CD4-positive, alpha-beta T cell (primary cell): Measurements from ENCODE around the gene DRAXIN. TPM values are rescaled to one million over a fixed set of nuclear protein-coding genes. Genes with fewer than 3 reads are reported as not detected.
A peak's percentile ranks its signal among the peaks of the same experiment; 100 is the strongest.

Experiments
- ATAC-seq: fragments of 200-7000 bp; cut with Tn5 transposase; one replicate; pipeline ENCODE4 v1.10.0; 2022; ENCODE audit warnings: mild to moderate bottlenecking; ENCODE audit not compliant: poor library complexity
- CTCF ChIA-PET: fragments of 350-600 bp; sonication (Branson Sonifier 250); formaldehyde crosslinking; loops from one replicate; lab custom pipeline; 2021; ENCODE audit warnings: antibody characterized with exemption, inconsistent platforms; lab: Charles Lee
- POLR2A ChIA-PET: fragments of 350-600 bp; sonication (Branson Sonifier 250); formaldehyde crosslinking; loops from one replicate; lab custom pipeline; 2021; ENCODE audit warnings: antibody characterized with exemption, inconsistent platforms; lab: Charles Lee
- DNase-seq, 14 experiments: peaks; one replicate each; pipeline ENCODE4 v3.0.0-alpha.2; 2013 to 2020; ENCODE audit warnings: mixed read lengths in 2 of 14
- H3K27ac ChIP-seq, 2 donors: one replicate each; pipeline versions ENCODE4 v1.5.1 to v1.7.0; 2013; ENCODE audit warnings: low read length in 2 of 2, low read depth in 1 of 2, mild to moderate bottlenecking in 1 of 2
- H3K27me3 ChIP-seq, 2 experiments: 1 replicate in 1 of 2; 2 replicates in 1 of 2; pipeline versions ENCODE4 v1.6.1 to v1.7.0; 2013; ENCODE audit warnings: low read length in 2 of 2, control low read depth in 1 of 2, mild to moderate bottlenecking in 1 of 2, moderate library complexity in 1 of 2; ENCODE audit not compliant: insufficient read depth in 2 of 2, control insufficient read depth in 1 of 2
- H3K36me3 ChIP-seq: one replicate; pipeline ENCODE4 v1.6.1; 2013; ENCODE audit warnings: low read length, control low read depth; ENCODE audit not compliant: insufficient read depth
- H3K4me1 ChIP-seq: one replicate; pipeline ENCODE4 v1.6.1; 2013; ENCODE audit warnings: low read length, control low read depth; ENCODE audit not compliant: insufficient read depth
- H3K4me3 ChIP-seq: one replicate; pipeline ENCODE4 v1.5.1; 2013; ENCODE audit warnings: mild to moderate bottlenecking, low read length, moderate library complexity
- H3K9me3 ChIP-seq, 2 experiments: 1 replicate in 1 of 2; 2 replicates in 1 of 2; pipeline versions ENCODE4 v1.6.1 to v1.7.0; 2013; ENCODE audit warnings: low read length in 2 of 2, mild to moderate bottlenecking in 2 of 2, control low read depth in 1 of 2, moderate library complexity in 1 of 2; ENCODE audit not compliant: control insufficient read depth in 1 of 2, insufficient read depth in 1 of 2
- H3K27ac Mint-ChIP-seq: one replicate; pipeline ENCODE4 v1.8.0; 2020; ENCODE audit warnings: mixed read lengths
- H3K27me3 Mint-ChIP-seq: one replicate; pipeline ENCODE4 v1.8.0; 2021; ENCODE audit warnings: mixed read lengths
- H3K36me3 Mint-ChIP-seq: one replicate; pipeline ENCODE4 v1.8.0; 2021; ENCODE audit warnings: low read depth, mixed read lengths
- H3K4me1 Mint-ChIP-seq: one replicate; pipeline ENCODE4 v1.8.0; 2021; ENCODE audit warnings: low read depth, mixed read lengths
- H3K4me3 Mint-ChIP-seq: one replicate; pipeline ENCODE4 v1.8.0; 2020; ENCODE audit warnings: mild to moderate bottlenecking, mixed read lengths
- H3K9me3 Mint-ChIP-seq: one replicate; pipeline ENCODE4 v1.8.0; 2020; ENCODE audit warnings: mixed read lengths
- intact Hi-C, 2 experiments: fragments of 100-400 bp; cut with DNase I in 1 of 2; cut with micrococcal nuclease in 1 of 2; formaldehyde crosslinking; loops; one replicate each; pipeline versions ENCODE4 v1.15.1 to v1.9.0; 2023 to 2025; cut with DNase I, micrococcal nuclease
- total RNA-seq, 174 experiments: library from RNA in 2 of 174; stranded (reverse) in 2 of 174; gene quantifications; one replicate each; pipeline ENCODE4 v1.2.3 and lab custom pipeline; 2021 to 2026
- TF ChIP-seq, protein P1 (sequence below): fragments of 200-600 bp; IDR thresholded peaks from one replicate; pipeline ENCODE4 v1.8.0; 2022; ENCODE audit warnings: antibody characterized with exemption, mild to moderate bottlenecking

DRAXIN gene
- total RNA-seq, 2 experiments from 2014 or later, result 0.05 to 0.08 TPM

DNA sequence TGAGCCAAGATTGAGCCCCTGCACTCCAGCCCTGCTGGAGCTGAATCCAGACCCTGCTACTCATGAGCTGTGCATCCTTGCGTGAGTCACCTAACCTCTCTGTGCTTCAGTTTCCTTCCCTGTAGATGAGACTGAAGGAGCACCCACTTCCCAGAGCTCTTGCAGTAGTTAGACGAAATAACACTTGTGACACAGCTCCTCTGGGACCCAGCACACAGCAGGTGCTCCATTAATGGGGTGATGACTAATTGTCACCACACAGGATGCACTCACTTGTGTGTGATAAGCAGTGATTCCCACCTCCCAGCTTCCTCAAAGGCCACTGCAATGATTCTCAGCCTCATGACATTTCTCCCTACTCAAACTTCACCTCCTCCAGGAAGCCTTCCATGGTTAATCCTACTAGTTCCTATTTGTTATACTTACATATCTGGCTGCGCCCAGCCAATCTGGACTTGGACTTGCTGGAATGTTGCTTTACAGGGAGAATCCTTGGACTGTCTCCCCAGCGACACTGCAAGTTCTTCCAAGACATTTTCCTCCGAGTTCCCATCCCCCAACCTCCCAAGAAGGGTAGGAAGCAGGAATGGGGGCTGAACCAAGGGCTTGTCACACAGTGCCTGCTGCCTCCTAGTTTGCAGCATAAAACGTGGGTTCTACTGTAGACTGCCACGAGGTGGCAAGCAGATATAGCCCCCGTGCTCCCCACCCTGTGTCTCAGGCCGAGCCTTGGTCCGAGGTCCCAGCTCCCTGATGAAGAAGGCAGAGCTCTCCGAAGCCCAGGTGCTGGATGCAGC, 17.2 kb downstream of the DRAXIN start:
- H3K4me3 ChIP-seq, result no peak overlapping the region
- no peaks in the 10 kb centered on the region for H3K9me3 ChIP-seq
- ChIA-PET POLR2A (no interaction called here), CTCF (no interaction called here)
- Mint-ChIP-seq H3K27ac (no peak overlapping the region), H3K9me3 (no peaks in the 10 kb centered on the region), H3K4me1 (no peaks in the 10 kb centered on the region), H3K36me3 (no peaks in the 10 kb centered on the region), H3K4me3 (no peak overlapping the region), H3K27me3 (peaks cover 5% of the 10 kb centered on the region)
- no peaks in the 10 kb centered on the region for H3K4me1 ChIP-seq
- TF ChIP-seq, protein P1, sequence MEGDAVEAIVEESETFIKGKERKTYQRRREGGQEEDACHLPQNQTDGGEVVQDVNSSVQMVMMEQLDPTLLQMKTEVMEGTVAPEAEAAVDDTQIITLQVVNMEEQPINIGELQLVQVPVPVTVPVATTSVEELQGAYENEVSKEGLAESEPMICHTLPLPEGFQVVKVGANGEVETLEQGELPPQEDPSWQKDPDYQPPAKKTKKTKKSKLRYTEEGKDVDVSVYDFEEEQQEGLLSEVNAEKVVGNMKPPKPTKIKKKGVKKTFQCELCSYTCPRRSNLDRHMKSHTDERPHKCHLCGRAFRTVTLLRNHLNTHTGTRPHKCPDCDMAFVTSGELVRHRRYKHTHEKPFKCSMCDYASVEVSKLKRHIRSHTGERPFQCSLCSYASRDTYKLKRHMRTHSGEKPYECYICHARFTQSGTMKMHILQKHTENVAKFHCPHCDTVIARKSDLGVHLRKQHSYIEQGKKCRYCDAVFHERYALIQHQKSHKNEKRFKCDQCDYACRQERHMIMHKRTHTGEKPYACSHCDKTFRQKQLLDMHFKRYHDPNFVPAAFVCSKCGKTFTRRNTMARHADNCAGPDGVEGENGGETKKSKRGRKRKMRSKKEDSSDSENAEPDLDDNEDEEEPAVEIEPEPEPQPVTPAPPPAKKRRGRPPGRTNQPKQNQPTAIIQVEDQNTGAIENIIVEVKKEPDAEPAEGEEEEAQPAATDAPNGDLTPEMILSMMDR, result no peak
- no peaks in the 10 kb centered on the region for H3K36me3 ChIP-seq
- ATAC-seq (no peak), DNase-seq (peak in 1 of 14 experiments; percentile 44)
- no peak overlapping the region for H3K27ac ChIP-seq
- intact Hi-C loops, result no loop called here
- H3K27me3 ChIP-seq, result peaks cover 0 to 12% of the 10 kb centered on the region in 2 experiments

- Mint-ChIP-seq H3K27ac (no peak overlapping the region), H3K4me1 (no peaks in the 10 kb centered on the region), H3K4me3 (no peak overlapping the region), H3K9me3 (no peaks in the 10 kb centered on the region), H3K27me3 (peaks cover 5% of the 10 kb centered on the region), H3K36me3 (no peaks in the 10 kb centered on the region)
- Histone ChIP-seq H3K27me3 (peaks cover 0 to 3% of the 10 kb centered on the region in 2 experiments), H3K36me3 (no peaks in the 10 kb centered on the region), H3K27ac (no peak overlapping the region), H3K9me3 (no peaks in the 10 kb centered on the region), H3K4me3 (no peak overlapping the region), H3K4me1 (no peaks in the 10 kb centered on the region)
- DNase-seq (no peak), ATAC-seq (no peak)
- ChIA-PET CTCF (interaction anchor here (1.1 to 1.6 kb wide), 3 partner anchors 11 to 61 kb away, joined by 3 to 8 read pairs (median 7); partner anchors contain the start of gene FBXO6), POLR2A (interaction anchor here (1.0 kb wide), 1 partner anchor 47 kb away, joined by 3 read pairs; no protein-coding TSS in a partner anchor)
- intact Hi-C loops, result no loop called here
- TF ChIP-seq, protein P1, result no peak
Observed at GRCh38 chr1:11711490-11711889, 20.0 kb downstream of the DRAXIN start.

- peaks cover 0 to 3% of the 10 kb centered on the region in 2 experiments for H3K27me3 ChIP-seq
- POLR2A ChIA-PET, result no interaction called here
- DNase-seq (no peak), ATAC-seq (no peak)
- H3K9me3 Mint-ChIP-seq, result no peaks in the 10 kb centered on the region
- H3K27ac ChIP-seq, result no peak overlapping the region
- no peaks in the 10 kb centered on the region for H3K36me3 Mint-ChIP-seq
- peaks cover 5% of the 10 kb centered on the region for H3K27me3 Mint-ChIP-seq
- intact Hi-C loops, result no loop called here
- no peak overlapping the region for H3K4me3 Mint-ChIP-seq
- H3K27ac Mint-ChIP-seq, result no peak overlapping the region
- H3K4me1 Mint-ChIP-seq, result no peaks in the 10 kb centered on the region
- TF ChIP-seq, protein P1, result no peak
- H3K36me3 ChIP-seq, result no peaks in the 10 kb centered on the region
- H3K9me3 ChIP-seq, result no peaks in the 10 kb centered on the region
- no peak overlapping the region for H3K4me3 ChIP-seq
- H3K4me1 ChIP-seq, result no peaks in the 10 kb centered on the region
- CTCF ChIA-PET, result no interaction called here
Observed at GRCh38 chr1:11712285-11712684, 20.8 kb downstream of the DRAXIN start.
